ENCODE measurements around the gene DNAJC17. TPM values are rescaled to one million over a fixed set of nuclear protein-coding genes. Genes with fewer than 3 reads are reported as not detected.

Gene DNAJC17
- total and polyA plus RNA-seq, 2 of the 13 experiments (the other 11 are each of a cell fraction or from before 2014, with no cell fraction given) = 22.2 to 26.5 TPM

DNA sequence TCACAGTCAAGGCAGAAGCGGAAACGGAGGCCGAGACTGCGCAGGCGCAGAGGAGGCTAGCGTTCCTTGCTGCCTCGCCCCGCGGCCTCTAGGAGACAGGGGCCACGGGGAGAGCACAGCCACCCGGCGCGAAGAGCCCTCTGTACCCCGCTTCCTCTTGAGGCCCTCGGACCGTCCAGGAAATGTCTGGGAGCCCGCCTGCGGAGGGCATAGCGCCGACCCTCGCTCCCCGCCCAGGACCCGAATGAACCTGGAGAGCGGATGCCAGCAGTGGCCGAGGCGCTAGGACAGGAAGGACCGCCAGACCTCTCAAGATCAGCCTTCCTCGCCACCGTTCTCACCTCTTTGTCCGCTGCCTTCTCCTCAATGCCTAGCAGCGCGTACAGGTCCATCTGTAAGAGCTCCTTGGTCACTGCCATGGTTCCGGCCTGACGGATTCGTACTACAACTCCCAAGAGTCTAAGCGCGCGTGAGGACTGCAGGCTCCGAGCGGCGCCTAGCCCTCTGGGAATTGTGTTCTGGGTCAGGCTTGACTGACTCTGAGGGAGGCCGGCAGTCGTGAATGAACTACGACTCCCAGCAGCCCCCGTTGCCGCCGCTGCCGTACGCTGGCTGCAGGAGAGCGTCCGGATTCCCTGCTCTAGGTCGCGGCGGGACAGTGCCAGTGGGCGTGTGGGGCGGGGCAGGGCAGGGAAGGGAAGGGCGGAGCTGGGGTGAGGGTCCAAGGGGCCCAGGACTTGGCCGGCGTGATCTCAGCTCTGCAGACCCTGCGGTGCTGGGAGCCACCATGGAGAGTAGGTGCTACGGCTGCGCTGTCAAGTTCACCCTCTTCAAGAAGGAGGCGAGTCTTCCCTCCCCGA, at the start of gene DNAJC17, which contains the start of gene ZFYVE19 (continued):
- TF ChIP-seq, protein P1, sequence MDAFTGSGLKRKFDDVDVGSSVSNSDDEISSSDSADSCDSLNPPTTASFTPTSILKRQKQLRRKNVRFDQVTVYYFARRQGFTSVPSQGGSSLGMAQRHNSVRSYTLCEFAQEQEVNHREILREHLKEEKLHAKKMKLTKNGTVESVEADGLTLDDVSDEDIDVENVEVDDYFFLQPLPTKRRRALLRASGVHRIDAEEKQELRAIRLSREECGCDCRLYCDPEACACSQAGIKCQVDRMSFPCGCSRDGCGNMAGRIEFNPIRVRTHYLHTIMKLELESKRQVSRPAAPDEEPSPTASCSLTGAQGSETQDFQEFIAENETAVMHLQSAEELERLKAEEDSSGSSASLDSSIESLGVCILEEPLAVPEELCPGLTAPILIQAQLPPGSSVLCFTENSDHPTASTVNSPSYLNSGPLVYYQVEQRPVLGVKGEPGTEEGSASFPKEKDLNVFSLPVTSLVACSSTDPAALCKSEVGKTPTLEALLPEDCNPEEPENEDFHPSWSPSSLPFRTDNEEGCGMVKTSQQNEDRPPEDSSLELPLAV (CRISPR knock-in tag; conservative IDR thresholded peaks at IDR 0.05; ENCODE audit: low read depth) = no peak
- TF ChIP-seq, protein P2, sequence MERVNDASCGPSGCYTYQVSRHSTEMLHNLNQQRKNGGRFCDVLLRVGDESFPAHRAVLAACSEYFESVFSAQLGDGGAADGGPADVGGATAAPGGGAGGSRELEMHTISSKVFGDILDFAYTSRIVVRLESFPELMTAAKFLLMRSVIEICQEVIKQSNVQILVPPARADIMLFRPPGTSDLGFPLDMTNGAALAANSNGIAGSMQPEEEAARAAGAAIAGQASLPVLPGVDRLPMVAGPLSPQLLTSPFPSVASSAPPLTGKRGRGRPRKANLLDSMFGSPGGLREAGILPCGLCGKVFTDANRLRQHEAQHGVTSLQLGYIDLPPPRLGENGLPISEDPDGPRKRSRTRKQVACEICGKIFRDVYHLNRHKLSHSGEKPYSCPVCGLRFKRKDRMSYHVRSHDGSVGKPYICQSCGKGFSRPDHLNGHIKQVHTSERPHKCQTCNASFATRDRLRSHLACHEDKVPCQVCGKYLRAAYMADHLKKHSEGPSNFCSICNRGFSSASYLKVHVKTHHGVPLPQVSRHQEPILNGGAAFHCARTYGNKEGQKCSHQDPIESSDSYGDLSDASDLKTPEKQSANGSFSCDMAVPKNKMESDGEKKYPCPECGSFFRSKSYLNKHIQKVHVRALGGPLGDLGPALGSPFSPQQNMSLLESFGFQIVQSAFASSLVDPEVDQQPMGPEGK (CRISPR knock-in tag; IDR thresholded peaks at IDR 0.05) = no peak; the same call in 1 of the 2 replicates
- TF ChIP-seq CREM (IDR thresholded peaks at IDR 0.05) (peak; percentile 99), CREM (CRISPR knock-in tag; IDR thresholded peaks at IDR 0.05) (no peak), CENPT (CRISPR knock-in tag; IDR thresholded peaks at IDR 0.05; ENCODE audit: low read depth) (no peak), KLF12 (CRISPR knock-in tag; IDR thresholded peaks at IDR 0.05; ENCODE audit: borderline replicate concordance) (peak; percentile 71), HNRNPL (IDR thresholded peaks at IDR 0.05; ENCODE audit: low read depth, low read length) (0 out of 2 replicates have a peak, but pooled peaks have one; percentile 16), NFKB2 (CRISPR knock-in tag; IDR thresholded peaks at IDR 0.05; ENCODE audit: borderline replicate concordance) (peak; percentile 45; the same call in 1 of the 2 replicates), KDM2A (CRISPR knock-in tag; IDR thresholded peaks at IDR 0.05; ENCODE audit: borderline replicate concordance, low read depth) (peak; percentile 71), NR2C2 (CRISPR knock-in tag; IDR thresholded peaks at IDR 0.05; ENCODE audit: borderline replicate concordance) (peak; percentile 93), TOE1 (CRISPR knock-in tag; IDR thresholded peaks at IDR 0.05) (no peak), RBAK (CRISPR knock-in tag; IDR thresholded peaks at IDR 0.05) (no peak; the same call in 1 of the 2 replicates), HOXA3 (CRISPR knock-in tag; IDR thresholded peaks at IDR 0.05) (peak; percentile 67), ZNF10 (CRISPR knock-in tag; IDR thresholded peaks at IDR 0.05; ENCODE audit: borderline replicate concordance, low read depth) (no peak), FOSL2 (CRISPR knock-in tag; IDR thresholded peaks at IDR 0.05) (peak; percentile 36), ZNF839 (CRISPR knock-in tag; IDR thresholded peaks at IDR 0.05; ENCODE audit: borderline replicate concordance) (peak; percentile 78; the same call in 1 of the 2 replicates), ZNF230 (CRISPR knock-in tag; IDR thresholded peaks at IDR 0.05) (peak; percentile 55), ZNF768 (CRISPR knock-in tag; IDR thresholded peaks at IDR 0.05) (peak; percentile 40; the same call in 1 of the 2 replicates), MED8 (CRISPR knock-in tag; IDR thresholded peaks at IDR 0.05; ENCODE audit: insufficient replicate concordance) (peak; percentile 33), MTF2 (CRISPR knock-in tag; IDR thresholded peaks at IDR 0.05; ENCODE audit: borderline replicate concordance) (no peak)
- TF ChIP-seq, protein P3, sequence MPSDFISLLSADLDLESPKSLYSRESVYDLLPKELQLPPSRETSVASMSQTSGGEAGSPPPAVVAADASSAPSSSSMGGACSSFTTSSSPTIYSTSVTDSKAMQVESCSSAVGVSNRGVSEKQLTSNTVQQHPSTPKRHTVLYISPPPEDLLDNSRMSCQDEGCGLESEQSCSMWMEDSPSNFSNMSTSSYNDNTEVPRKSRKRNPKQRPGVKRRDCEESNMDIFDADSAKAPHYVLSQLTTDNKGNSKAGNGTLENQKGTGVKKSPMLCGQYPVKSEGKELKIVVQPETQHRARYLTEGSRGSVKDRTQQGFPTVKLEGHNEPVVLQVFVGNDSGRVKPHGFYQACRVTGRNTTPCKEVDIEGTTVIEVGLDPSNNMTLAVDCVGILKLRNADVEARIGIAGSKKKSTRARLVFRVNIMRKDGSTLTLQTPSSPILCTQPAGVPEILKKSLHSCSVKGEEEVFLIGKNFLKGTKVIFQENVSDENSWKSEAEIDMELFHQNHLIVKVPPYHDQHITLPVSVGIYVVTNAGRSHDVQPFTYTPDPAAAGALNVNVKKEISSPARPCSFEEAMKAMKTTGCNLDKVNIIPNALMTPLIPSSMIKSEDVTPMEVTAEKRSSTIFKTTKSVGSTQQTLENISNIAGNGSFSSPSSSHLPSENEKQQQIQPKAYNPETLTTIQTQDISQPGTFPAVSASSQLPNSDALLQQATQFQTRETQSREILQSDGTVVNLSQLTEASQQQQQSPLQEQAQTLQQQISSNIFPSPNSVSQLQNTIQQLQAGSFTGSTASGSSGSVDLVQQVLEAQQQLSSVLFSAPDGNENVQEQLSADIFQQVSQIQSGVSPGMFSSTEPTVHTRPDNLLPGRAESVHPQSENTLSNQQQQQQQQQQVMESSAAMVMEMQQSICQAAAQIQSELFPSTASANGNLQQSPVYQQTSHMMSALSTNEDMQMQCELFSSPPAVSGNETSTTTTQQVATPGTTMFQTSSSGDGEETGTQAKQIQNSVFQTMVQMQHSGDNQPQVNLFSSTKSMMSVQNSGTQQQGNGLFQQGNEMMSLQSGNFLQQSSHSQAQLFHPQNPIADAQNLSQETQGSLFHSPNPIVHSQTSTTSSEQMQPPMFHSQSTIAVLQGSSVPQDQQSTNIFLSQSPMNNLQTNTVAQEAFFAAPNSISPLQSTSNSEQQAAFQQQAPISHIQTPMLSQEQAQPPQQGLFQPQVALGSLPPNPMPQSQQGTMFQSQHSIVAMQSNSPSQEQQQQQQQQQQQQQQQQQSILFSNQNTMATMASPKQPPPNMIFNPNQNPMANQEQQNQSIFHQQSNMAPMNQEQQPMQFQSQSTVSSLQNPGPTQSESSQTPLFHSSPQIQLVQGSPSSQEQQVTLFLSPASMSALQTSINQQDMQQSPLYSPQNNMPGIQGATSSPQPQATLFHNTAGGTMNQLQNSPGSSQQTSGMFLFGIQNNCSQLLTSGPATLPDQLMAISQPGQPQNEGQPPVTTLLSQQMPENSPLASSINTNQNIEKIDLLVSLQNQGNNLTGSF (CRISPR knock-in tag; IDR thresholded peaks at IDR 0.05) = peak; percentile 75; the same call in 1 of the 2 replicates

Data from HepG2 (cell line).